MM.1S (cell line): ENCODE measurements around the gene SPINT2.

Experiments used
- DNase-seq: peaks from one replicate; pipeline ENCODE4 v3.0.0-alpha.2; 2015
- H2AFZ ChIP-seq: fragments of 300-600 bp; sonication (generic); 2 replicates; pipeline ENCODE4 v1.6.0; 2016; ENCODE audit warnings: antibody characterized with exemption, low read length
- H3F3A ChIP-seq: fragments of 300-600 bp; sonication (generic); 2 replicates; pipeline ENCODE4 v1.6.1; 2016; ENCODE audit warnings: mild to moderate bottlenecking, antibody characterized with exemption, low read length, moderate library complexity, mixed read lengths; ENCODE audit not compliant: insufficient read depth
- H3K27ac ChIP-seq: fragments of 300-600 bp; sonication (generic); 2 replicates; pipeline ENCODE4 v1.5.1; 2016; ENCODE audit warnings: mild to moderate bottlenecking, low read length
- H3K27me3 ChIP-seq: fragments of 300-600 bp; sonication (generic); replicated peaks from 2 replicates; pipeline ENCODE4 v1.6.0; 2016; ENCODE audit warnings: low read length; ENCODE audit not compliant: insufficient read depth
- H3K36me3 ChIP-seq: fragments of 300-600 bp; sonication (generic); replicated peaks from 2 replicates; pipeline ENCODE4 v1.6.1; 2016; ENCODE audit warnings: mild to moderate bottlenecking, low read length, mixed read lengths; ENCODE audit not compliant: insufficient read depth
- H3K4me1 ChIP-seq: fragments of 300-600 bp; sonication (generic); 2 replicates; pipeline ENCODE4 v1.6.1; 2016; ENCODE audit warnings: low read length, mixed read lengths
- H3K4me2 ChIP-seq: fragments of 300-600 bp; sonication (generic); 2 replicates; pipeline ENCODE4 v1.6.0; 2016; ENCODE audit warnings: low read depth, low read length
- H3K4me3 ChIP-seq: fragments of 300-600 bp; sonication (generic); 2 replicates; pipeline ENCODE4 v1.5.1; 2016; ENCODE audit warnings: low read length, mixed read lengths
- H3K79me2 ChIP-seq: fragments of 300-600 bp; sonication (generic); 2 replicates; pipeline ENCODE4 v1.6.1; 2016; ENCODE audit warnings: mixed run types, low read length, mixed read lengths
- H3K9ac ChIP-seq: fragments of 300-600 bp; sonication (generic); 2 replicates; pipeline ENCODE4 v1.6.1; 2016; ENCODE audit warnings: low read length, mixed read lengths
- H3K9me2 ChIP-seq: fragments of 300-600 bp; sonication (generic); replicated peaks from 2 replicates; pipeline ENCODE4 v1.6.1; 2016; ENCODE audit warnings: mild to moderate bottlenecking, low read length, mixed read lengths; ENCODE audit not compliant: insufficient read depth
- H3K9me3 ChIP-seq: fragments of 300-600 bp; sonication (generic); replicated peaks from 2 replicates; pipeline ENCODE4 v1.6.1; 2016; ENCODE audit warnings: mild to moderate bottlenecking, low read length, mixed read lengths; ENCODE audit not compliant: insufficient read depth
- H4K20me1 ChIP-seq: fragments of 300-600 bp; sonication (generic); 2 replicates; pipeline ENCODE4 v1.6.1; 2016; ENCODE audit warnings: mild to moderate bottlenecking, low read length, moderate library complexity, mixed read lengths; ENCODE audit not compliant: insufficient read depth
- CTCF ChIP-seq: fragments of 300-600 bp; sonication (generic); IDR thresholded peaks from 2 replicates; pipeline ENCODE4 v1.5.1; 2016; ENCODE audit warnings: antibody characterized with exemption, low read length, mixed read lengths
- EZH2 ChIP-seq: fragments of 300-600 bp; sonication (generic); optimal IDR thresholded peaks from 2 replicates; pipeline ENCODE3; 2017; ENCODE audit warnings: low read depth, mild to moderate bottlenecking, antibody characterized with exemption, low read length, mixed read lengths
- EZH2phosphoT487 ChIP-seq: fragments of 300-600 bp; sonication (generic); IDR thresholded peaks from 2 replicates; pipeline ENCODE4 v1.6.1; 2018; ENCODE audit warnings: antibody characterized with exemption, low read length

SPINT2 gene

GRCh38 chr19:38234615-38235014, 29.8 kb upstream of the SPINT2 start:
- Histone ChIP-seq H3K9me3 (no peaks in the 10 kb centered on the region), H2AFZ (no peak overlapping the region), H3F3A (peaks cover 4% of the 10 kb centered on the region; the same call in 1 of the 2 replicates), H3K79me2 (no peaks in the 10 kb centered on the region), H3K4me2 (no peak overlapping the region), H3K9ac (no peak overlapping the region), H3K36me3 (no peaks in the 10 kb centered on the region), H3K4me1 (no peaks in the 10 kb centered on the region), H3K27me3 (peaks cover 43% of the 10 kb centered on the region), H3K9me2 (no peaks in the 10 kb centered on the region), H3K27ac (no peak overlapping the region), H3K4me3 (no peak overlapping the region), H4K20me1 (no peaks in the 10 kb centered on the region)
- no peak for TF ChIP-seq EZH2
- no peak for TF ChIP-seq CTCF
- no peak for TF ChIP-seq EZH2phosphoT487
- DNase-seq, result no peak

GRCh38 chr19:38239816-38240215, 24.6 kb upstream of the SPINT2 start:
- DNase-seq, result no peak
- Histone ChIP-seq H3K4me2 (no peak overlapping the region), H3K27ac (no peak overlapping the region), H3K79me2 (no peaks in the 10 kb centered on the region), H4K20me1 (no peaks in the 10 kb centered on the region), H3K27me3 (peaks cover 26% of the 10 kb centered on the region), H3F3A (no peaks in the 10 kb centered on the region), H3K9me3 (no peaks in the 10 kb centered on the region), H2AFZ (no peak overlapping the region), H3K9me2 (no peaks in the 10 kb centered on the region), H3K9ac (no peak overlapping the region), H3K36me3 (no peaks in the 10 kb centered on the region), H3K4me3 (no peak overlapping the region), H3K4me1 (no peaks in the 10 kb centered on the region)
- TF ChIP-seq EZH2 (no peak), EZH2phosphoT487 (no peak), CTCF (no peak)

GRCh38 chr19:38243279-38243673, 21.1 kb upstream of the SPINT2 start:
- no peak overlapping the region; the same call in 1 of the 2 replicates for H3K9ac ChIP-seq
- no peaks in the 10 kb centered on the region for H3F3A ChIP-seq
- TF ChIP-seq EZH2phosphoT487 (no peak), EZH2 (no peak), CTCF (no peak)
- no peak overlapping the region for H2AFZ ChIP-seq
- no peaks in the 10 kb centered on the region for H3K9me2 ChIP-seq
- H3K27ac ChIP-seq, result no peak overlapping the region
- DNase-seq, result no peak
- no peak overlapping the region for H3K4me3 ChIP-seq
- H3K79me2 ChIP-seq, result no peaks in the 10 kb centered on the region
- H3K4me2 ChIP-seq, result peak overlapping the region; percentile 49; the same call in 1 of the 2 replicates
- H3K27me3 ChIP-seq, result peaks cover 13% of the 10 kb centered on the region; the same call in 1 of the 2 replicates
- no peaks in the 10 kb centered on the region for H3K9me3 ChIP-seq
- no peaks in the 10 kb centered on the region for H3K36me3 ChIP-seq
- H3K4me1 ChIP-seq, result no peaks in the 10 kb centered on the region
- no peaks in the 10 kb centered on the region for H4K20me1 ChIP-seq
